Measurements from ENCODE around the gene EFHD2. TPM values are rescaled to one million over a fixed set of nuclear protein-coding genes. Genes with fewer than 3 reads are reported as not detected.

EFHD2 gene
- total RNA-seq, 4 donors from 2014 or later = 47.5 to 79.5 (median 61.0) TPM

DNA sequence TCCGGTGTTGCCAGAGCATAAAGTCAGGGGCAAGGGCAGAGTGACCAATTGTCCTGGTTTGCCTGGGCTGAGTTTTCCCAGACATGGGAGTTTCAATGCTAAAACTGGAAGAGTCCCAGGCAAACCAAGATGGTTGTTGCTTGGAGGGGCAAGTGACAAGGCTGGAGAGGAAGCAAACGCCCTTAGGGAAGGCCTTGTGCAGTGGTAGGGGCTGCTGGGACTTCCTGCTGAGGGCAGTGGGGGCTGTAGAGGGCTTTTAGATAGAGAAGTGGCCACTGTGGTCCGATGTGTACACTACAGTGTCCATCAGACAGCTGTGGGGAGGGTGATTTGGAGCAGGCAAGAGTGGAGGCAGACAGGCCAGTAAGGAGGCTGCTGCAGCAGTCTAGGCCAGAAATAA, 39.9 kb downstream of the EFHD2 start:
- Histone ChIP-seq H3K4me1 (no peaks in the 10 kb centered on the region), H3K9me3 (no peaks in the 10 kb centered on the region), H3K27me3 (peaks cover 0 to 17% (median 0%) of the 10 kb centered on the region in 4 donors), H3K27ac (no peak overlapping the region), H3K36me3 (no peaks in the 10 kb centered on the region), H3K4me3 (no peak overlapping the region)
- no peak for TF ChIP-seq CTCF (IDR thresholded peaks at IDR 0.05)
- 67 to 78% methylated on average over 3 of the region's 3 CpGs for WGBS, 2 donors
- DNase-seq = no peak
- intact Hi-C loops (cut with DNase I) = no loop called here

- Histone ChIP-seq H3K9me3 (no peaks in the 10 kb centered on the region), H3K27ac (no peak overlapping the region), H3K4me3 (no peak overlapping the region), H3K4me1 (no peaks in the 10 kb centered on the region), H3K27me3 (peaks cover 0 to 13% (median 0%) of the 10 kb centered on the region in 4 donors), H3K36me3 (no peaks in the 10 kb centered on the region)
- 74 to 85% methylated on average over 5 to 6 of the region's 6 CpGs for WGBS, 2 donors
- DNase-seq = no peak
- intact Hi-C loops (cut with DNase I) = no loop called here
- TF ChIP-seq CTCF (IDR thresholded peaks at IDR 0.05) (no peak), POLR2A (IDR thresholded peaks at IDR 0.05) (no peak)
These were observed 41.5 kb downstream of the EFHD2 start for GRCh38 chr1:15451014-15451722.

DNA sequence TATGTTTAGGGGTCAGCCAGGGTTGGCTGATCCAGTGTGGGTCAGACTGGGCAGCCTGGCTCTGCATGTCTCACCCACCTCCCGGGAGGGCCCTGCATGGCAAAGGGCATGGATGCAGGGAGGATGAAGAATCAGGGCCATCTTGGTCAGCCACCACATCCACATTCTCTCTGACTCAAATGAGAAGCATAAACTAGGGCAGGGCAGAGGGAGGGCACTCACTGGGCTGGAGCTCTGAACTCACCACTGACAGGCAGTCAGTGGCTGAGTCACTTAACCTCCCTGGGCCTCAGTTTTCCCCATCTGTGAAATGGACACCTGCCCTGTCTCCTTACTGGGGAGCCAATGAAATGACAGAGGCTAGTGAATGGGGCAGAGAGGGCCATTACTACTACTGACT, 42.5 kb downstream of the EFHD2 start:
- Histone ChIP-seq H3K27me3 (peaks cover 0 to 8% (median 0%) of the 10 kb centered on the region in 4 donors), H3K4me1 (no peaks in the 10 kb centered on the region), H3K4me3 (no peak overlapping the region), H3K9me3 (no peaks in the 10 kb centered on the region), H3K36me3 (no peaks in the 10 kb centered on the region), H3K27ac (no peak overlapping the region)
- TF ChIP-seq CTCF (IDR thresholded peaks at IDR 0.05) (no peak), POLR2A (IDR thresholded peaks at IDR 0.05) (no peak)
- no peak for DNase-seq
- WGBS, 2 donors = 80% methylated on average over 1 of the region's 1 CpG; no CpG with 5 or more reads in 1 of the 2 donors
- intact Hi-C loops (cut with DNase I) = no loop called here

- Histone ChIP-seq H3K27me3 (peaks cover 0 to 7% (median 0%) of the 10 kb centered on the region in 4 donors), H3K27ac (no peak overlapping the region), H3K4me3 (no peak overlapping the region), H3K9me3 (no peaks in the 10 kb centered on the region), H3K36me3 (no peaks in the 10 kb centered on the region), H3K4me1 (no peaks in the 10 kb centered on the region)
- WGBS, 2 donors = 79 to 84% methylated on average over 9 of the region's 10 CpGs
- no peak for TF ChIP-seq POLR2A (IDR thresholded peaks at IDR 0.05)
- TF ChIP-seq CTCF (IDR thresholded peaks at IDR 0.05) = no peak
- DNase-seq = no peak
- intact Hi-C loops (cut with DNase I) = no loop called here
These were observed 43.3 kb downstream of the EFHD2 start for GRCh38 chr1:15452866-15453571.

DNA sequence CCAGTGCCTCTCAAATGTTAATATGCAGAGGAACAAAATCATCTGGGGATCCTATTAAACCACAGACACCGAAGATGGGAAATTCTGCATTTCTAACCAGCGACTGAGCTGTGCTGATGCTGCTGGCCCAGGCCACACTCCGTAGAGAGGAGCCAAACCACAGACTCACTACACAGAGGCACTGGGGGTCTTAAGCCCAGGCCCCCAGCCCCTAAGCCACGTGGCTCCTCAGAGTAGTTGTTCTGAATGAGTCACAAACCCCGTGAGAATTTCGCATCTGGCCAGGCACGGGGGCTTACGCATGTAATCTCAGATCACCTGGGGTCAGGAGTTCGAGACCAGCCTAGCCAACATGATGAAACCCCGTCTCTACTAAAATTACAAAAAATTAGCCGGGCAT, 44.0 kb downstream of the EFHD2 start:
- no peak overlapping the region for H3K27ac ChIP-seq
- no peak for DNase-seq
- H3K4me1 ChIP-seq = no peaks in the 10 kb centered on the region
- WGBS, 2 donors = 41 to 75% methylated on average over 3 to 8 of the region's 11 CpGs
- H3K9me3 ChIP-seq = no peaks in the 10 kb centered on the region
- intact Hi-C loops (cut with DNase I) = no loop called here
- H3K27me3 ChIP-seq = peaks cover 0 to 7% (median 0%) of the 10 kb centered on the region in 4 donors
- TF ChIP-seq POLR2A (IDR thresholded peaks at IDR 0.05) (no peak), CTCF (IDR thresholded peaks at IDR 0.05) (no peak)
- H3K36me3 ChIP-seq = no peaks in the 10 kb centered on the region
- H3K4me3 ChIP-seq = no peak overlapping the region
